T-helper 17 cell (primary cell): ENCODE data around the gene CAD. TPM values are rescaled to one million over a fixed set of nuclear protein-coding genes. Genes with fewer than 3 reads are reported as not detected.

Experiments
- total RNA-seq, 4 donors: library from RNA in 2 of 4; stranded (reverse) in 2 of 4; gene quantifications; one replicate each; pipeline ENCODE4 v1.2.3 and lab custom pipeline; 2022 to 2026

CAD gene
- total RNA-seq, 2 donors from 2014 or later = 27.2 to 30.0 TPM

Other genes starting within 250 kb of the CAD start
- gene MAPRE3, start 246.7 kb upstream of the CAD start, total RNA-seq = 1 to 10 TPM; 5.0 to 5.8 TPM
- gene TMEM214, start 184.4 kb upstream of the CAD start, total RNA-seq = 10 to 100 TPM; 42.4 to 47.3 TPM
- 10 to 100 TPM in 1 of 2 donors, 1 to 10 TPM in 1; 8.9 to 10.7 TPM for gene AGBL5, start 165.7 kb upstream of the CAD start, total RNA-seq
- 100 to 1,000 TPM; 284 to 371 TPM for gene OST4, start 145.7 kb upstream of the CAD start, total RNA-seq
- 1 to 10 TPM in 1 of 2 donors, under 1 TPM in 1; 0.32 to 1.7 TPM for gene EMILIN1, start 138.8 kb upstream of the CAD start, total RNA-seq
- 1 to 10 TPM; 4.5 to 5.4 TPM for gene KHK, start 130.6 kb upstream of the CAD start, total RNA-seq
- gene CGREF1, start 98.2 kb upstream of the CAD start, total RNA-seq = not detected
- under 1 TPM; 0.65 to 0.94 TPM for gene ABHD1, start 93.6 kb upstream of the CAD start, total RNA-seq
- gene PREB, start 82.7 kb upstream of the CAD start, total RNA-seq = 10 to 100 TPM; 25.6 to 27.1 TPM
- gene PRR30, start 78.0 kb upstream of the CAD start, total RNA-seq = not detected
- gene TCF23, start 68.4 kb upstream of the CAD start, total RNA-seq = not detected
- gene ATRAID, start 5.3 kb upstream of the CAD start, total RNA-seq = 10 to 100 TPM; 59.7 to 76.8 TPM
- gene SLC5A6, start 5.1 kb upstream of the CAD start, total RNA-seq = 100 to 1,000 TPM; 147 to 190 TPM
- gene SLC30A3, start 45.7 kb downstream of the CAD start, total RNA-seq = under 1 TPM in 1 of 2 donors, not detected in 1; 0.13 TPM
- gene DNAJC5G, start 58.1 kb downstream of the CAD start, total RNA-seq = not detected
- not detected for gene TRIM54, start 65.1 kb downstream of the CAD start, total RNA-seq
- 1 to 10 TPM; 1.5 to 1.6 TPM for gene UCN, start 91.1 kb downstream of the CAD start, total RNA-seq
- 10 to 100 TPM; 46.5 to 48.6 TPM for gene MPV17, start 105.7 kb downstream of the CAD start, total RNA-seq
- gene GTF3C2, start 139.4 kb downstream of the CAD start, total RNA-seq = 10 to 100 TPM; 52.2 to 70.2 TPM
- gene EIF2B4, start 153.0 kb downstream of the CAD start, total RNA-seq = 10 to 100 TPM; 29.8 to 33.2 TPM
- gene SNX17, start 153.2 kb downstream of the CAD start, total RNA-seq = 10 to 100 TPM; 75.7 to 80.3 TPM
- gene ZNF513, start 163.4 kb downstream of the CAD start, total RNA-seq = 10 to 100 TPM; 22.4 to 24.6 TPM
- gene PPM1G, start 192.2 kb downstream of the CAD start, total RNA-seq = 10 to 100 TPM; 43.6 to 50.2 TPM
- 100 to 1,000 TPM; 138 to 150 TPM for gene NRBP1, start 211.3 kb downstream of the CAD start, total RNA-seq
- 10 to 100 TPM in 1 of 2 donors, 1 to 10 TPM in 1; 9.1 to 13.6 TPM for gene KRTCAP3, start 225.0 kb downstream of the CAD start, total RNA-seq